Central memory CD8-positive, alpha-beta T cell (primary cell): ENCODE results near the gene NTF3.

Source experiments
- ATAC-seq: fragments of 150-1000 bp; cut with Tn5 transposase; replicated peaks from 2 replicates; pipeline ENCODE4 v1.10.0; 2022; ENCODE audit warnings: mild to moderate bottlenecking, moderate FRiP score, moderate number of reproducible peaks; ENCODE audit not compliant: poor library complexity, severe bottlenecking; ENCODE audit errors: extremely low read depth
- DNase-seq, 2 donors: peaks; one replicate each; pipeline ENCODE4 v3.0.0; 2021; ENCODE audit warnings: low spot score in 2 of 2
- H3K27ac Mint-ChIP-seq: one replicate; pipeline ENCODE4 v1.8.0; 2022; ENCODE audit warnings: low read depth, mild to moderate bottlenecking, moderate library complexity, mixed read lengths
- H3K27me3 Mint-ChIP-seq: one replicate; pipeline ENCODE4 v1.8.0; 2022; ENCODE audit warnings: mixed read lengths
- H3K36me3 Mint-ChIP-seq: one replicate; pipeline ENCODE4 v1.8.0; 2022; ENCODE audit warnings: mild to moderate bottlenecking, moderate library complexity, mixed read lengths; ENCODE audit not compliant: insufficient read depth
- H3K4me1 Mint-ChIP-seq: one replicate; pipeline ENCODE4 v1.8.0; 2022; ENCODE audit warnings: mixed read lengths
- H3K4me3 Mint-ChIP-seq: one replicate; pipeline ENCODE4 v1.8.0; 2022; ENCODE audit warnings: mild to moderate bottlenecking, moderate library complexity, mixed read lengths
- H3K9me3 Mint-ChIP-seq: one replicate; pipeline ENCODE4 v1.8.0; 2022; ENCODE audit warnings: mixed read lengths

The NTF3 gene

DNA sequence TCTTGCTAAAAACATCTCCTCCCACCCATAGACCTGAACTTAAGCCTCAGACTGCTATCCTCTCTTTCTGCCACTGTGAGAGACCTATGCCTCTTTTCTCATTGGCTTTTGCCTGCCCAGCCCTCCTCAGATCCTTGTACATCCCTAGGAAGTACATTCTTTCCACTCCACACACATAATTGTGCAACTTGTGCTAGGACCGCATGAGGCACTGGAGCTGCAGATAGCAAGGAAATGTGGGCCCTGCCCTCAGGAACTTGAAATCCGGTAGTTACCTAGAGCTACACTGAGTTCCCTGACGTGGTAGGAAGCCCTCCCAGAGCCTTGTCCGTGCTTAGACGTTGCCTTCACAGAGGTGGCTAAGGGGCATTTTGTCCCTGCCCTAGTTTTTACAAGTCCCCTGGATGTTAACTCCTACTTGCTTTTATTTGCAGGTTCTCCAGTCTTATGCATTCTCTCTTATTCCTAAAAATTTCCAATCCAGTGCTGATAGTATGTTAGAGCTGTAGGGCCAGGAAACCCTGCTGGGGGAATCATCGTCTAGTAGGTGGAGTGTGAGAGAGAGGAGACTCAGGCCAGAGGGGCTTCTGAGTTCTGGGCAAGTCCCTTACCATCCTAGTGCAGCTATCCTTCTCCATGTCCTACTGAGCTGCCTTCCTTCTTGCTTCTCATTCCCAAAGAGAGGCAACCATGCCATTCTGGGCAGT is 41.3 kb downstream of the NTF3 start:
- Mint-ChIP-seq H3K27ac (no peak overlapping the region), H3K36me3 (no peaks in the 10 kb centered on the region), H3K4me3 (no peak overlapping the region), H3K9me3 (no peaks in the 10 kb centered on the region), H3K4me1 (no peaks in the 10 kb centered on the region), H3K27me3 (peaks cover 42% of the 10 kb centered on the region)
- ATAC-seq: no peak
- DNase-seq: no peak

GRCh38 chr12:5473783-5474116 is 41.8 kb downstream of the NTF3 start:
- no peak for DNase-seq
- Mint-ChIP-seq H3K4me1 (no peaks in the 10 kb centered on the region), H3K27ac (no peak overlapping the region), H3K9me3 (no peaks in the 10 kb centered on the region), H3K36me3 (no peaks in the 10 kb centered on the region), H3K4me3 (no peak overlapping the region), H3K27me3 (peaks cover 37% of the 10 kb centered on the region)
- ATAC-seq: no peak

DNA sequence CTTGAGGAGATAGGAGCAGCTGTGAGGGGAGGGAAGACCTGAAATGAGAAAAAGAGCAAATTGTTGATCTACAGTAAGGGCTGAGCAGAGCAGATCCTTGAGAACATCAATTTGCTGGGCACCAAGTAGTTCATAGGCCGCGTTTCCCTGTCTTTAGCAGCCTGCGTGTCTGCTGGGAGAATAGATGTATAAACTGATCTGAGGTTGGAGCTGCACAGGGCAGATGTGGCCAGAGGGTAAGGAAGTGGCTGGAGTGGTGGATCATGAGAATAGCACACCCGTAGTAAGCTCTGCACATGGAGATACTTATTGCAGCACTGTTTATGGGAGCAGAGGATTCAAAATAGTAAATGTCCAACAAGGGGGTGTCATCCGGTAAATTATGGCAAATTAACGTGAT is 44.4 kb downstream of the NTF3 start:
- Mint-ChIP-seq H3K9me3 (no peaks in the 10 kb centered on the region), H3K36me3 (no peaks in the 10 kb centered on the region), H3K27ac (no peak overlapping the region), H3K4me3 (no peak overlapping the region), H3K4me1 (no peaks in the 10 kb centered on the region), H3K27me3 (peaks cover 23% of the 10 kb centered on the region)
- ATAC-seq (no peak), DNase-seq (no peak)

DNA sequence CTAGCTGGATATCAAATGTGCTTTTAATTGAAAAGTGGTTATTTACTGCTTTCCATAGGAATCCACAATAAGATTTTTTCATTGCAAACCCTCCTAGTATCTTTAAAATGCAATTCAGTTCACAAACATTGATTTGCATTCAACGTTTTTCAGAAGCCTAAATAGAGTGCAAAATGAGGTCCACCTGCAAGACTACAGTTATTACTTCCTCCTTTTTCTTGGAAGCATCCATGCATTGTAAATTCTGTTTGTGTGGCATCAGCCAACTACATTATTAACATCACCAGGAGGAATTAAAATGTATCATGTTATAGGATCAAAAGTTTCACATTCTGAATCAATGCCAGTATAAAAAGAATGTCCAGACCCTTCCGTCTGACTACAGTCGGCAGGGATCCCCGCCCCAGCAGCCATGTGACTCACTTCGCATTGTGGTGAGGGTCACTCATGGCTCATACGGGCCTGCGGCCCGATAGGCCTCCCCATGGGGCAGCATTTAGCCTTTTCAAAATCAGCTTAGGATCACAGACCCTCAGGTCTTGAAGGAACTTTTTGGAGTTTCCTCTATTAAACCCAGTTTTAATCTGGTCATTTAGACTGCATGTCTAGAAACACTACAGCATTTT is 46.3 kb downstream of the NTF3 start:
- Mint-ChIP-seq H3K9me3 (no peaks in the 10 kb centered on the region), H3K27me3 (peaks cover 22% of the 10 kb centered on the region), H3K4me3 (no peak overlapping the region), H3K27ac (no peak overlapping the region), H3K4me1 (no peaks in the 10 kb centered on the region), H3K36me3 (no peaks in the 10 kb centered on the region)
- DNase-seq (no peak), ATAC-seq (no peak)

DNA sequence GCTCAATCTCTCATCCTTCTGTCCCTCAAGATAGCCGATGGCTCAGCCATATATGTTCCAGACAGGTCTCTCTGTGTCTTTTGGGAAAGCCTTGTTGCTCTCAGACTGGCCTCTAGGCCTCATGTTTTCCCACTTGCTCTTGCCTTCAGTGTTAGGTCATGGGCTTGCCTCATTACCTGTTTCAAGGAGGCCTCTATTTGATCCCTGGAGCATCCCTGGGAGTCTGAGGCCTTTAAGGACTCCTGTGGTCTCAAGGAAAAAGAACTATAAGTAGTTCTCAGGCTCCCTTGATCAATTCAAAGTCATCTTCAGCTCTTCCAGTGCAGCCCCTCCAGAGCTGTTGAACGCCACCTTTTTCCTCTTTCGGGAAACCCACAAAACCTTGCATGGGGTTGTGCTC is 47.9 kb downstream of the NTF3 start:
- Mint-ChIP-seq H3K4me3 (no peak overlapping the region), H3K27me3 (peaks cover 7% of the 10 kb centered on the region), H3K9me3 (no peaks in the 10 kb centered on the region), H3K27ac (no peak overlapping the region), H3K4me1 (no peaks in the 10 kb centered on the region), H3K36me3 (no peaks in the 10 kb centered on the region)
- no peak for DNase-seq
- no peak for ATAC-seq

- Mint-ChIP-seq H3K4me3 (no peak overlapping the region), H3K36me3 (no peaks in the 10 kb centered on the region), H3K27ac (no peak overlapping the region), H3K4me1 (no peaks in the 10 kb centered on the region), H3K9me3 (no peaks in the 10 kb centered on the region), H3K27me3 (peaks cover under 1% of the 10 kb centered on the region)
- no peak for DNase-seq
- no peak for ATAC-seq
These were observed 48.5 kb downstream of the NTF3 start for GRCh38 chr12:5480218-5480937.

DNA sequence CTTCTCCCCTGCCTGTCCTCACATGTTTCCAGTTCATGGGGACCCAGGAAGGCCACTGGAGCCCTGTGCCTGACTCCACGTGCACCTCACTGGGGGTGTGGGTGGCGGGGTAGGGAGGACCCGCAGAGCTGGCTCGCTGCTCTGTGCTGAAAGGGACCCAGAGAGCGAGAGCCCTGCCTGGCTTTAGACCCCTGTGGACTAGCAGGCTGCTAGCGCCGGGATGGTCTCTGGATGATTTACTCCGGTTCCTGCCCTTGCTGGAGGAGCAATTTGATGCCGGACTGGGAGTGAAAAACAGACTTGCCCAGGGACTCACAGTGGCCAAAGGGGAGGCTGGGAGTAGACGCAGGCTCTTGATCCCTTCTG is 49.0 kb downstream of the NTF3 start:
- no peak overlapping the region for H3K27ac Mint-ChIP-seq
- DNase-seq: no peak
- H3K9me3 Mint-ChIP-seq: no peaks in the 10 kb centered on the region
- no peaks in the 10 kb centered on the region for H3K27me3 Mint-ChIP-seq
- H3K4me3 Mint-ChIP-seq: no peak overlapping the region
- H3K4me1 Mint-ChIP-seq: no peaks in the 10 kb centered on the region
- no peaks in the 10 kb centered on the region for H3K36me3 Mint-ChIP-seq
- no peak for ATAC-seq

GRCh38 chr12:5481645-5482044 is 49.7 kb downstream of the NTF3 start:
- H3K27me3 Mint-ChIP-seq: no peaks in the 10 kb centered on the region
- no peak for DNase-seq
- H3K36me3 Mint-ChIP-seq: no peaks in the 10 kb centered on the region
- H3K27ac Mint-ChIP-seq: no peak overlapping the region
- ATAC-seq: no peak
- no peaks in the 10 kb centered on the region for H3K9me3 Mint-ChIP-seq
- no peak overlapping the region for H3K4me3 Mint-ChIP-seq
- H3K4me1 Mint-ChIP-seq: no peaks in the 10 kb centered on the region

DNA sequence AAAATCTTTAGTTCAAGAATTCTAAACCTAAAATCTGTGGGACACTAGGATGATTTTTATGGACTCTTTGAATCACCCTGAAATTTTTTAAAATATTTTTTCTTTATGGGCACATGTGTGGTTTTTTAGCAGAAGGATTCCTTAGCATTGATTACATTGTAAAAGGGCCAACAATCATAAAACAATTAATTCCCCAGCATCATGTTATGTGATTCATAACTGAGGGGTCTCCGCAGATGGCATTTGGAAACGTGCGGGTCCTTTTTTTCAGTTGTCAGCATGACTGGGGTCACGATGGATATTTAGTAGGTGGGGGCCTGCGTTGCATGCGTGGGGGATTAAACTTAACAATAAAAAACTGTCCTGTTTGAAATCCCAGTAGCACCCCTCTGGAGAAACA is 52.5 kb downstream of the NTF3 start:
- peaks cover 13% of the 10 kb centered on the region for H3K27me3 Mint-ChIP-seq
- H3K27ac Mint-ChIP-seq: no peak overlapping the region
- no peak overlapping the region for H3K4me3 Mint-ChIP-seq
- H3K36me3 Mint-ChIP-seq: no peaks in the 10 kb centered on the region
- H3K4me1 Mint-ChIP-seq: no peaks in the 10 kb centered on the region
- no peaks in the 10 kb centered on the region for H3K9me3 Mint-ChIP-seq
- ATAC-seq: no peak
- no peak for DNase-seq

GRCh38 chr12:5485454-5485853 is 53.5 kb downstream of the NTF3 start:
- ATAC-seq (no peak), DNase-seq (no peak)
- Mint-ChIP-seq H3K27me3 (peaks cover 18% of the 10 kb centered on the region), H3K4me3 (no peak overlapping the region), H3K9me3 (no peaks in the 10 kb centered on the region), H3K36me3 (no peaks in the 10 kb centered on the region), H3K27ac (no peak overlapping the region), H3K4me1 (no peaks in the 10 kb centered on the region)

DNA sequence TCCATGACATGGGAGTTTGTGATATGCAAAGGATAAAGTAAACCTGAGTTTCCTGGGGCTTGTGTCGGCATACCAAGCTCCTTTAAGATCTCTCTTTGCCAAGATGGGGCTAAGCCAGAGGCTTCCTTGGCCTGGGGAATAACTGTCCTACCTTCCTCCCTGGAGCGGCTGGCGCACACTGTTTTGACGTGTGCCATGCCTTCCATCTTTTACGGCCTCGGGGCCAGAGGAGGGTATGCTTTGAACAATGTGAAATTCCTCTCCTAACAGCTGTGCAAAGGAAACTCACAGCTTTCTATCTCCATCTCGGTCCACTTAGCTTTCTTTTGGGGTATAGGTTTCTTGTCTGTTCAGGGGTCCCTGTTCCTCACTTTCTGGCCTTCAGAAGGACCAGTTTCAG is 55.2 kb downstream of the NTF3 start:
- no peaks in the 10 kb centered on the region for H3K9me3 Mint-ChIP-seq
- no peaks in the 10 kb centered on the region for H3K4me1 Mint-ChIP-seq
- peaks cover 27% of the 10 kb centered on the region for H3K27me3 Mint-ChIP-seq
- H3K4me3 Mint-ChIP-seq: no peak overlapping the region
- H3K27ac Mint-ChIP-seq: no peak overlapping the region
- no peaks in the 10 kb centered on the region for H3K36me3 Mint-ChIP-seq
- ATAC-seq (no peak), DNase-seq (no peak)

DNA sequence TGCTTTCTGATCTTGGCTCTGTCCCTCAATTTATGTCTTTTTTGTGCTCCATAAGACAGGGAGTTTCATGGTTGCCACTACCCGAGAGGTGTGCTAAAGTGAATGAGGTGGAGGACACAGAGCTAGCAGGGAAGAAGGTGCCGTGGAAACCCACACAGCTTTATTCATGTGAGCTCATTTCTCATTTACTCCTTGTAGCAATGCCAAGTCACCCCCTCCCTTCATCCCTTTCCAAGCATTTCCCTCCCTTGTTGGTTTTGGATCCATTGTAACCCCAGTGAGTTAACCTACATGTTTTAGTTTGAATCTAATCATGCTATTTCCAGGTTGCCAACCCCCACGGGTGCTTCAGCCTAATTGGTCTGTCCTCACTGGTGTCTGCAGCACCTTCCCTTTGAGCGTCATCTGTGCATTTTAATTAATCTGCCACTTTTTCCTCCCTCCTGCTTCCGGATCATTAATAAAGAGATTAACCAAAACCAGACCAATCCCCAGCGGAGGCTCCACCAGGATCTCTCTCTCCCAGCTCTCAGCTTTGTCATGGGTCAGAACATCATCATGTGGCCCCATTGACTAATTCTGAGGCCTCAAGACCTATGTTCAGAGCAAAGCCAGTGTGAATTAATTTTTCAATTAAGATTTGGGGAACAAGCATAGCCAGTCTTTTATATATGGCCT is 56.2 kb downstream of the NTF3 start:
- H3K27ac Mint-ChIP-seq: no peak overlapping the region
- no peaks in the 10 kb centered on the region for H3K36me3 Mint-ChIP-seq
- H3K4me3 Mint-ChIP-seq: no peak overlapping the region
- DNase-seq: no peak
- ATAC-seq: no peak
- no peaks in the 10 kb centered on the region for H3K9me3 Mint-ChIP-seq
- H3K4me1 Mint-ChIP-seq: no peaks in the 10 kb centered on the region
- peaks cover 32% of the 10 kb centered on the region for H3K27me3 Mint-ChIP-seq

DNA sequence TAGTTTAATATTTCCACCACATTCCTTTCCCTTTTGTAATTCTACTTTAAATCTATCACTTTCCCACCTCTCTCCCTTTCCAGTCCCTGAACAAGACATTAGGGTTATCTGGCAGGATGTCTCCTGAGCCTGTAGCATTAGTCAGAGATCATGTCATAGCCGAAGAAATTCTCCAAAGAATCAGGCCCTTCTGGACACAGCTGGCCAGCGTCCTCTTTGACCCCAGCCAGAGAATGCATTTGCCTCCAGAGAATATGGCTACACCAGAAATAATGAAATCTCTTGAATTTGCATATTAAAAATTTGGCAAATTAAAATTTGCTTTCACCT is 56.7 kb downstream of the NTF3 start:
- Mint-ChIP-seq H3K27ac (no peak overlapping the region), H3K9me3 (no peaks in the 10 kb centered on the region), H3K4me1 (no peaks in the 10 kb centered on the region), H3K36me3 (no peaks in the 10 kb centered on the region), H3K27me3 (peaks cover 37% of the 10 kb centered on the region), H3K4me3 (no peak overlapping the region)
- no peak for DNase-seq
- ATAC-seq: no peak
